Skeletal muscle cell (primary cell): Measurements from ENCODE around the gene MTHFD2.
"Not testable (repeated sequence)": the region's sequence is repeated elsewhere in the genome, so short reads cannot be mapped to it uniquely, and the experiment has no call there.

Source experiments
- DNase-seq: peaks from one replicate; pipeline ENCODE4 v3.0.0-alpha.2; 2010; ENCODE audit warnings: low read depth
- H3K4me3 ChIP-seq: 2 replicates; pipeline ENCODE4 v1.5.1; 2011; ENCODE audit warnings: low read depth, mild to moderate bottlenecking, control low read depth, low read length, moderate library complexity

MTHFD2 gene

DNA sequence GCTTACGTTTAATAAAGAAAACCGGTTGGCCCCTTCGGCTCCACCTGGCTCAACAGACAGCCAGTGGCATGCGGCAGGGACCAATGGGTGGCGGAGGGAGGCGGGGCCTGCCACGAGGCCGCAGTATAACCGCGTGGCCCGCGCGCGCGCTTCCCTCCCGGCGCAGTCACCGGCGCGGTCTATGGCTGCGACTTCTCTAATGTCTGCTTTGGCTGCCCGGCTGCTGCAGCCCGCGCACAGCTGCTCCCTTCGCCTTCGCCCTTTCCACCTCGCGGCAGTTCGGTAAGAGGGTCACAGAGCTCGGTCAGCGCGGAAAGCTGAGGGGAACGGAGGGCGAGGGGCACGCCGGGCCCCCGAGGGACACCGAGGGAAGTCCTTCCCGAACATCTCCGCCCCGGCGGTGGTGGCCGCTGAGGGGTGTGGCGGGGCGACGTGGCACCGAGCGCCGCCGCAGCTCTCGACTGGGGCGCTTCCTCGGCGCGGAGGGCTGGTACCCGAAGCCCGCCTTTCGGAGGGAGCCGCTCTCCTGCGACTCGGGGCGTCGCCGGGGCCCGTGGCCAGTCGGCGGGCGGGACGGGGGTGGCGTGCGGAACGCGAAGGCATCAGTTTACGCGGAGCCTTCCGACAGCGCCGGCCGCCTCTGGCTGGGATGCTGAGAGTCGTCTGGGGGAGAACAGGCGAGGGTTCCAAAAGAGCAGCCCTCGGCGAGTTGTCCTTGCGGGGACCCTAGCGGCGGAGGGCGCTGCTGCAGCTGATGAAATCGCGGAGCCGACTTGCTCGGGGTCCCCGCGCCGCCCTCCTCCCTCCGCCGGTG is at the start of gene MTHFD2:
MTHFD2 (plus strand) TSS at position 155 of the 814 bp plus-strand sequence; CDS start at position 182, 27 bp downstream.
- DNase-seq, result peak; percentile 94

DNA sequence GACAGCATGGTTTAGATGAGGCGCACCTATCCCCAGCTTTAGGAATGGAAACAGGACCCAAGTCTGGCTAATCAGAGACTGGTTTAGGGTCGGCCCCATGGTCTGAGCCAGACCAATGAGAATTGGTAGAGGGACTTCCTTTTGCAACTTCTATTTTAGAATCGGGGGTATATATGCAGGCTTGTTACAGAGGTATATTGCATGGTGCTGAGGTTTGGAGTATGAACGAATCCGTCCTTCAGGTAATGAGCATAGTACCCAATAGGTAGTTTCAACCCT is 49.2 kb upstream of the MTHFD2 start:
- no peak overlapping the region for H3K4me3 ChIP-seq
- DNase-seq, result no peak

More for the DNA sequence above, at the start of gene MTHFD2:
- H3K4me3 ChIP-seq, result peak within 1 kb of the TSS; percentile 89

DNA sequence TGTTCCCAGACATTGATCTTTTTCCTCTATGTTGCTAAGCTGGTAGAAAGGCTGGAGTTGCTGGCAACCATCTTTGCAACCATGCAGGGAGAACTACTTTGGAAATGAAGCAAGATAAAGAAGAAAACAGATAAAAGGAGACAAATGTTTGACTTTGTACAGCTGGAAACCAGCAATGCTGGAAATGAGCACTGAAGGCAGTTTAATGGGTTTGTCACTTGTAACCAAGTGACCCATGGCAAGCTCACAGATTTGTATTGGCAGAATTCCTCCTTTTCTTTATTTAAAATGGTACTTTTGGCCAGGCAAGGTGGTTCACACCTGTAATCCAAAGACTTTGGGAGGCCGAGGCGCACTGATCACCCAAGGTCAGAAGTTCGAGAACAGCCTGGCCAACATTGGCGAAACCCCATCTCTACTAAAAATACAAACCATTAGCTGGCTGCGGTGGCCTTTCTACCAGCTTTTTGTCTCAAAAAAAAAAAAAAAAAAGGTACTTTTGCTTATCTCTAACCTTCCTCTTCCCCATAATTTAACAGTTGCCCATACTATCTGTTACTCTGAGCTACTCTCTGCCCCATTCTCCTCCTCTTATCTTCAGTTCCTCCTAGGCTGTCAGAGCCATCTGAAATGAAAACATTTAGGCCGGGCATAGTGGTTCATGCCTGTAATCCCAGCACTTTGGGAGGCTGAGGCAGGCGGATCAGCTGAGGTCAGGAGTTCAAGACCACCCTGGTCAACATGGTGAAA is 48.7 kb upstream of the MTHFD2 start:
- DNase-seq, result no peak

DNA sequence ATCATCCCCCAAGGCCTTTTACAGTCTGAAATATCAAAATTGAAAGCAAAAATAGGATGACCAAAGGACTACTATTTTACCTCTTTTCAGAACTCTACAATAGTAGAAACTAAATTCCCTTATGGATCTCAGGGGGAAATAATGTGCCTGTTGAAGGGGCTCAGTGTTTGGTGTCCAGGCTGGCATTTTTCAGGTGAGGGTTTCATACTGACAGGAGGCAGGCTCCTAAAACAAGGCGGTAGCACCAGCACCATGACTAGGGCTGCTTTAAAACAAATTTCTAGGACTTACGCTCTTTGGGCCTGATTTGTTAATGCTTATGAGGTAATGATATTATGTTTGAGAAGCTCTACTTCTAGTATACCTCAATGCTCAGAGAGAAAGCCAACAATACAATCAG is 45.5 kb upstream of the MTHFD2 start:
- no peak for DNase-seq
- H3K4me3 ChIP-seq, result no peak overlapping the region

More for the DNA sequence above, 48.7 kb upstream of the MTHFD2 start:
- no peak overlapping the region for H3K4me3 ChIP-seq

DNA sequence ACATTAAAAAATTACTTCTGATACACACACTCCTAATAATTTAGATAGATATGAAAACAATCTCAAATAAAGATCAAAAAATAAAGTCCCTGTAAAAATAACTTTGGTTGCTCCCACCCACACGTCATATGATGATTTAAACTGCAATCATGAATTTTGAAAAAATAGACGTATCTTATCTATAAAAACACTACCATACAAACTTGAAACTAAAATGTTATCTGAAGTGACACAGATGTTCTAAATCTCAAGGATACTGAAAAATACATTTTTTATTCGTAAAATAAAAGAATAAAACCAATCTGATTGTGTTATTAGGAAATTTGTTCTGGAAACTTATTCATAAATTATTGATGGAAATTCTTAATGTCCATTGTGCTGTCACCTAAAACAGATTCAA is 42.6 kb upstream of the MTHFD2 start:
- DNase-seq, result no peak

DNA sequence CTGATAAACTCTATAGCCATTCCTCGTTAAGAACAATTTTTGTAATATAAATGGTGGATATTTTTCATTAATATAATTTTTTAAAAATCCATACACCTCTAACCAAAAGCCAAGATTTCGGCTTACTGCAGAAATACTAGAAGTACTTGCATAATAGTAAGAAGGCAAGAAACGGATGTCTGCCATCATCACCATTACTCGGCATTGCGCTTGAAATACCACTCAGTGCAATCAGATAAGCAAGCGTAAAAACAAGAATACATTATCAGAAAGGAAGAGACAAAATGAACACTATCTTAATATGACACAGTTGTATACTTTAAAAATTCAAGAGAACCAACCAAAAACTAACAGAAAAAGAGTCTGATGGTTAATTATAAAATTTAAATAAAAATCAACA is 35.5 kb upstream of the MTHFD2 start:
- DNase-seq, result no peak
- no peak overlapping the region for H3K4me3 ChIP-seq

More for the DNA sequence above, 42.6 kb upstream of the MTHFD2 start:
- no peak overlapping the region for H3K4me3 ChIP-seq

DNA sequence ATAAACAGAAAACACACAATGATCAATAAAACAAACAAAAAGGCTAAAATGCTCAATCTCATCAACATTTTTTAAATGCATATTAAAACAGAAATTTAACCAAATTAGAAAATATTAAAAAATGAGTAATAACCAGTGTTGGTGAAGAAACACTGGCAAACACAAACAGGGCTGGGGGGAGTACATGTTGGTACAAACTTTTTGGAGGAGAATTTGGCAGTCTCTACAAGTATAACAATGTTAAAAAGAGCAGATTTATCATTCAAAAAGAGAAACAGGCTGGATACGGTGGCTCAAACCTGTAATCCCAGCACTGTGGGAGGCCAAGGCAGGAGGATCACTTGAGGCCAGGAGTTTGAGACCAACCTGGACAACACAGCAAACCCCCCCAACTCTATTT is 33.7 kb upstream of the MTHFD2 start:
- DNase-seq, result no peak
- H3K4me3 ChIP-seq, result no peak overlapping the region

DNA sequence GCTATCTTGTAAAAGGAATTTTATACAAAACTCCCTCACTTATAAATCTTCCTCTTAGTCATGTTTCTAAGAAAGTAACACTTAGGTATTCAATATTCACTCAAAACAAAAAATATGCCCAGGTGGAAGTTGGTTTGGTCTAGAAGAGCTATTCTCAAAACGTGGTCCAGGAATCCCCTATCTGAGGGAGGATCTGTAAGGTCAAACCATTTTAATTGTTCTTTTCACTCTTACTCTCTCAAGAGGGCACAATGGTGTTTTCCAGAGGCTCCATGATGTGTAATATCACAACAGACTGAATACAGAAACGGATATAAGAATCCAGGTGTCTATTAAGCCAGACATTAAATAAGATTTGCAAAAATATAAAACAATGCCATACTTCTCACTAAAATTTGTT is 29.7 kb upstream of the MTHFD2 start:
- no peak for DNase-seq
- no peak overlapping the region for H3K4me3 ChIP-seq

DNA sequence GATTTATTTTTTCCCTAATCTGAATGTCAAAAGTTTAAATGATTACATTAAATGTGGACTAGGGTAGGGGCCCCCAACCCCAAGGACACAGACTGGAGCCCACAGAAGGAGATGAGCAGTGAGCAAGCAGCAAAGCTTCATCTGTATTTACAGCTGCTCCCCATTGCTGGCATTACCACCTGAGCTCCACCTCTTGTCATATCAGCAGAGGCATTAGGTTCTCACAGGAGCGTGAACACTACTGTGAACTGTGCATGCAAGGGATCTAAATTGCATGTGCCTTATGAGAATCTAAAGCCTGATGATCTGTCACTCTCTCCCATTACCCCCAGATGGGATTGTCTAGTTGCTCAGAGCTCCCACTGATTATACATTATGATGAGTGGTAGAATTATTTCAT is 23.5 kb upstream of the MTHFD2 start:
- DNase-seq, result no peak
- no peak overlapping the region for H3K4me3 ChIP-seq

DNA sequence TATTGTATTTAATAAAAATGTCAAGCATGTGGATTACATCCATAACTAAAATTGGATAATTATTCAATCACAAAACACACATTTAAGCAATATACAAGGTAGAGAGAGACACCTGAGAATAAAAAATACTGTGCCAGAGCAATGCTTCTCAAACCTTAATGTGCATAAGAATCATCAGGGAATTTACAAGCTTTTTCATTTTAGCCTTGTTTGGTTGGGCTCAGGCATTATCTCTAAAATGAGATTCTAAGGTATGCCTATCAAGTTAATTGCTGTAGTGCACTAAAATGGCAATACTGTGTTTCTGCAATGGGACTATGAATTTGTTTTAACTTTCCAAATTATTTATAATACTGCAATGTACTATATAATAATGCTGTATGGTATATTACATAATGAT is 20.7 kb upstream of the MTHFD2 start:
- no peak for DNase-seq

DNA sequence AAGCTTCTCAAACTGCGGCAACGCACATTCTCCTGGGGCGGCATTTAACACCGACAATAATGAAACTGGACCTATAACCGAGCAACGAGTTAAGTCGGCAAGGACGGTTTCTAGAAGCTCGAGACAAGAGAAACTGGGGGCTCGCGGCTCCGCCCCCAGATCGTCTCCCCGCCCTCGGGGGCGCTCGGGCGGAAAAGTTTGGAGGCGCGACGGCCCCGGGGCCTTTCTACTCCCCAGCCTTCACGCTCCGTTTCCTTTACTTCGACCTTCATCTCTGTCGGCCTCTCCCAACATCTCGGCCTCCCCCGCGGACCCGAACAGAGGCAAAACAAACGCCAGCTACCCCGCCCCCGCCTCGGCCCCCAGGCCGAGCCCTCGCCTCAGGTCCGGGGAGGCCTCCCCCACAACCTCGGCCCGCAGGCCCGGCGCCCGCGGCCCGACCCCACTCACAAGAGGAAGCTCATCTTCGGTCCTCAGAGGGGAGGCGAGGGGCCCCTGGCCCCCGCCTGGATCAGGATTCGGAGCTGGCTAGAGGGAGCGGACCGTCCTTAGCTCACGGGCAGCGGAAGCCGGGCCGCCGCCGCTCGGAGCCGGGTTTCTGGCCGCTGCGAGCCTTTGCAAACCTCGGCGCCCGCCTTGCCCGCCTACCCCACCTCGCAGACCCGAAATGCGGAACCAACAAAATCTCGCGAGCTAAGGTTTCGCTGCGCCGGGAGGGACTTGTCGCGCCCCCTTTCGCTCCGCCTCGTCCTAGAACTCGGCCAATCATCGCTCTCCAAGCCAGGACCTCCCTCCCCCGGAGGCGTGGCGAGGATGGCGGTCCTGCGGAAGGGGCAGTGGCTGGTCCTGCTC is 20.0 kb upstream of the MTHFD2 start, which contains the start of gene MOB1A:
MOB1A (minus strand) TSS at position 669 of the 852 bp plus-strand sequence; CDS start at position 464, 205 bp downstream.
- DNase-seq, result peak; percentile 95
- peak within 1 kb of the TSS; percentile 95 for H3K4me3 ChIP-seq

More for the DNA sequence above, 20.7 kb upstream of the MTHFD2 start:
- peak overlapping the region; percentile 95 for H3K4me3 ChIP-seq

DNA sequence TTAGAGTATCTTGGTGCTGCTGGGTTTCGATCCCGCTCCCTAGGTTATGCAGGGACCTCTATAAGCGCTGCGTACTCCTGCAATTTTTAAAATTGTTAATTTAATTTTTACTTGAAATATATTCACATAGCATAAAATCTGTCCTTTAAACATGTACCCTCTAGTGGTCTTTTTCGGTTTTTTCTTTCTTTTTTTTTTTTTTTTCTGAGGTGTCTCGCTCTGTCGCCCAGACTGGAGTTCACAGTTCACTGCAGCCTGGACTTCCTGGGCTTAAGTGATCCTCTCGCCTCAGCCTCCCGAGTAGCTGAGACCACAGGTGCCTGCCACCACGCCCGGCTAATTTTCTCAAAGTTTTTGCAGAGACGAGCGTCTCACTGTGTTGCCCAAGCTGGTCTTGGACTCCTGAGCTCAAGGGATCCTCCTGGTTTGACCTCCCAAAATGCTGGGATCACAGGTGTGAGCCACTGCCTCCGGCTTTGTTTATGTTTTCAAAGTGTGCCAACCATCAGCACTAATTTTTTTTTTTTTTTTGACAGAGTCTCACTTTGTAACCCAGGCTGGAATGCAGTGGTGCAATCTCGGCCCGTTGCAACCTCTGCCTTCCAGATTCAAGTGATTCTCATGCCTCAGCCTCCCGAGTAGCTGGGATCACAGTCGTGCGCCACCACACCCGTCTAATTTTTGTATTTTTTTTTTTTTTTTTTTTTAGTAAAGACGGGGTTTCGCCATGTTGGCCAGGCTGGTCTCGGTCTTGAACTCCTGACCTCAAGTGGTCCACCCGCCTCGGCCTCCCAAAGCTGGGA is 19.2 kb upstream of the MTHFD2 start:
- H3K4me3 ChIP-seq, result peak overlapping the region; percentile 95
- no peak for DNase-seq

DNA sequence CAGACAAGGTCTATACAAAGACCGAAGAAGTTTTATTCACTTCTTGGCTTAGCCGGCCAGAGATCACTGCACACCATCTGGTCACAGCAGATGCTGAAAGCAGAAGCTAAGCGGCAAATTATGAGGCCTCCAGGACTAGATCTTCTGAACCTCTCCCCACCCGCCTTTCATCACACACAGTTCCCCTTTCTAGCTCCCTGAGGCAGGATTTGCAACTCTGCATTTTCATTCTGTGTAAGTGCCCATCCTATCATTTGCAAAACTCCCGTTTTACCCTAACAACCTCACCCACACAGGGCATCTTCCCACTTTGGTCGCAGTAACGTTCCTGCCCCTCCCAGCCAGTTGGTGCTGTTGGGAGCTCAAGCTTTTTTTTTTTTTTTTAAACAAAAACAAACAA is 16.7 kb upstream of the MTHFD2 start:
- no peak overlapping the region for H3K4me3 ChIP-seq
- DNase-seq, result no peak

DNA sequence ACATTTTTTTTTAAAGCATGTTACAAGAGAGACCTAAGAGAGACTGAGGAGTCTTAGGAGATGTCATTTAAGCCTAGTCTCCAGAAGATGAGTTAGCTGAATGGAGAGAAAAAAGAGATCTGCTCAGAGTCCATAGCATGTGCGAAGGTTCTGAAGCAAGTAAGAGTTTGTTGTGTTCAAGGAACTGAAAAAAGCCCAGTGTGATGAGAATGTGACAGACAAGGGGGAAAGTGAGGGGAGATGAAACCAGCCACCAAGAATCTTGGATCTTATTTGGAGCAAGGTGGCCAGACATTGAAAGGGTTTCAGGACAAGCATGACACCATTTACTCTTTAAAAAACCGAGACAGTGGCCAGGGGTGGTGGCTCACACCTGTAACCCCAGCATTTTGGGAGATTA is 14.5 kb upstream of the MTHFD2 start:
- H3K4me3 ChIP-seq, result no peak overlapping the region
- no peak for DNase-seq

DNA sequence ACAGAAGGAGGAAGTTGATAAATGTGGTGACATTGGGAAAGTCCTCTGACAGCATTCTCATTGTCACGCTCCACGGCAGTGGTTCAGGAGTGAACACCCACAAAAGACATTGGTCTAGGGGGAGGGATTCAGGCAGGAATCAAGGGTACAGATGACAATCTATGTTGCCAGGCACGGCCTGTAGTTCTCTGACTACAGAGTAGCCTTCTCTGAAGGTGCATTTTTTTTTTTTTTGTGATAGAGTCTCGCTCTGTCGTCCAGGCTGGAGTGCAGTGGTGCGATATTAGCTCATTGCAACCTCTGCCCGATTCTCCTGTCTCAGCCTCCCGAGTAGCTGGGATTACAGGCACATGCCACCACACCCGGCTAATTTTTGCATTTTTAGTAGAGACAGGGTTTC is 12.4 kb upstream of the MTHFD2 start:
- no peak for DNase-seq

DNA sequence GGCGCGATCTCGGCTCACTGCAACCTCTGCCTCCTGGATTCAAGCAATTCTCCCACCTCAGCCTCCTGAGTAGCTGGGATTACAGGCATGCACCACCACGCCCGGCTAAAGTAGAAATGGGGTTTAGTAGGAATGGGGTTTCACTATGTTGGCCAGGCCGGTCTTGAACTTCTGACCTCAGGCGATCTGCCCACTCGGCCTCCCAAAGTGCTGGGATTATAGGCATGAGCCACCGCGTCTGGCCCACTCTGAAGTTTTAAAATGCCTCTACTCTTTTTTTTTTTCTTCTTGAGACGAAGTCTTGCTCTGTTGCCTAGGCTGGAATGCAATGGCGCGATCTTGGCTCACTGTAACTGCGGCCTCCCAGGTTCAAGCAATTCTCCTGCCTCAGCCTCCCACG is 11.7 kb upstream of the MTHFD2 start:
- not testable (repeated sequence) for H3K4me3 ChIP-seq

More for the DNA sequence above, 12.4 kb upstream of the MTHFD2 start:
- no peak overlapping the region for H3K4me3 ChIP-seq

DNA sequence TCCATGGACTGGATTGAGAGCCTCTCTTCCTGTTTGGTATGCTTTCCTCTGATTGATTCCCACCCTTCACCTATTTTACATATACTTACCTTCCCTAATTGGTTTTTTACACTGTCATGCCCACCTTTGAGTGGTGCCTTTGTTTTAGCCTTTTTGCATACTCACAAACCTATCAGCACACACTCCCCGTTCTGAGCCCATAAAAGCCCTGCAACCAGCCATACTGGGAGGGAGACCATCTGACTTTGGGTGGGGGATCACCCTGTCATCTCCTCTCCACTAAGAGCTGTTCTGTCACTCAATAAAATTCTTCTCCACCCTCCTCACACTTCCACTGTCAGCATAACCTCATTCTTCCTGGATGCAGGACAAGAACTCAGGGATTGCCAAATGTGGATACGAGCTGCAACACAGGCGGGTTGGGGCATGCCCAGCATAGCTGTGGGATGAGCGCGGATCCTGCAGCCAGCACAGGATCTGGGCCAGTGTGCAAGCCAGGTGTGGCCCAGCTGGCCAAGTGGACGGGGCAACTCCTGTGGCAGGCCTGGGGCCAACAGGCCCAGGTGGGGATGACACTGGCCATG is 10.3 kb upstream of the MTHFD2 start:
- DNase-seq, result no peak
- no peak overlapping the region for H3K4me3 ChIP-seq

More for the DNA sequence above, 11.7 kb upstream of the MTHFD2 start:
- not testable (repeated sequence) for DNase-seq

DNA sequence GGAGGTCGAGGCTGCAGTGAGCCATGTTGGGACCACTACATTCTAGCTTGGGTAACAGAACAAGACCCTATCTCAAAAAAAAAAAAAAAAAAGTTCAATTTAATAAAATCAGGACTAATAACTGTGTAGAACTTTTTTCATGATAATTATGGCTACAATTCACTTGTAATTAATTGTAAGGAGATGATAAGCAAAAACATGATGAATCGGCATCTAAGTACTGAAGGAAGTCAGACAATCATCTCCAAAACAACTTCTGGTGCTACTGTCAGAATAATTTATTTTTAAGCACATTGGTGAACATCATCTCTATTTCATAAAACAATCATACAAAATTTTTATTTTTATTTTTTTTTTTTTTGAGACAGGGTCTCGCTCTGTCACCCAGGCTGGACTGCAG is 9.7 kb upstream of the MTHFD2 start:
- H3K4me3 ChIP-seq, result no peak overlapping the region
- DNase-seq, result no peak
